Body of pancreas (tissue), 4 donors: ENCODE results near the gene HSD17B1.
A peak's percentile ranks its signal among the peaks of the same experiment; 100 is the strongest.

Experiments used
- POLR2A ChIP-seq, 3 donors: fragments of 450-650 bp; IDR thresholded peaks; one replicate each; pipeline ENCODE4 v1.6.1; 2016; ENCODE audit warnings: antibody characterized with exemption in 3 of 3, mild to moderate bottlenecking in 2 of 3
- TF ChIP-seq, protein P1 (sequence below), 7 experiments: fragments of 450-650 bp in 4 of 7; fragments of 200-600 bp in 3 of 7; sonication (generic) in 3 of 7; IDR thresholded peaks; one replicate each; pipeline ENCODE4 v1.5.1; 2016 to 2019; ENCODE audit warnings: antibody characterized with exemption in 7 of 7

DNA sequence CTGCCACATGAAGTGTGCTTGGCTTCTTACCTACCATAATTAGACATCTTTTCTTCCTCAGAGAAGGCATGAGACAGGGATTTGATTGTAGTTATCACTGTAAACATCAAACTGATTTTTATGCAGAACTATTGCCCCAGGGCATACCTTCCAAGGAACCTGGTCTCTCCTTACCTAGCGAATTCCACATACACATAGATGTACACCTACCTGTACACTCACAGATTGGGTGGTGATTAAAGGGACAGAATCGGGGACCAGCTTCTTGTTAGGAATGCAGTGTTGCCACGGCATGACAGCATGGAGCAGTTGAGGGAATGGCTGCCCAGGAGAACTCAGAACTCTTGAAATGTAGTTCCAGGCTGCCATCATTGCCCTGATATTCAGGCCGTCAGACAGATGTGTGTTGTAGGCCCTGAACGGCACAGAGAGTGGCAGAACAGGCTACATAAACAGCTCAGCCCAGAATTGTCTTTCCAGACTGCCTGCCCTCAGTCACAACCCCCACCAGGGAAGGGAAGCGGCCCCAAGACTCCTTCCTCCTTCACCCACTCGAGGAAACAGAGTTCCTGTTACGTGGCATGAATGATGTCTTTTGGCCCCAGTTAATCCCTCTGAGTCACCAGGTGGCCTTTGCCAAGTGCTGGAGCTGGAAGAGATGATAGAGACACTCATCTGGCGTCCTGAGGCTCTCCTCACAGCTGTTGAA, 34.5 kb upstream of the HSD17B1 start:
- TF ChIP-seq, protein P1, sequence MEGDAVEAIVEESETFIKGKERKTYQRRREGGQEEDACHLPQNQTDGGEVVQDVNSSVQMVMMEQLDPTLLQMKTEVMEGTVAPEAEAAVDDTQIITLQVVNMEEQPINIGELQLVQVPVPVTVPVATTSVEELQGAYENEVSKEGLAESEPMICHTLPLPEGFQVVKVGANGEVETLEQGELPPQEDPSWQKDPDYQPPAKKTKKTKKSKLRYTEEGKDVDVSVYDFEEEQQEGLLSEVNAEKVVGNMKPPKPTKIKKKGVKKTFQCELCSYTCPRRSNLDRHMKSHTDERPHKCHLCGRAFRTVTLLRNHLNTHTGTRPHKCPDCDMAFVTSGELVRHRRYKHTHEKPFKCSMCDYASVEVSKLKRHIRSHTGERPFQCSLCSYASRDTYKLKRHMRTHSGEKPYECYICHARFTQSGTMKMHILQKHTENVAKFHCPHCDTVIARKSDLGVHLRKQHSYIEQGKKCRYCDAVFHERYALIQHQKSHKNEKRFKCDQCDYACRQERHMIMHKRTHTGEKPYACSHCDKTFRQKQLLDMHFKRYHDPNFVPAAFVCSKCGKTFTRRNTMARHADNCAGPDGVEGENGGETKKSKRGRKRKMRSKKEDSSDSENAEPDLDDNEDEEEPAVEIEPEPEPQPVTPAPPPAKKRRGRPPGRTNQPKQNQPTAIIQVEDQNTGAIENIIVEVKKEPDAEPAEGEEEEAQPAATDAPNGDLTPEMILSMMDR (IDR thresholded peaks at IDR 0.05), result no peak
- TF ChIP-seq POLR2A (IDR thresholded peaks at IDR 0.05), result peak in 1 of 3 donors; percentile 5
